SK-N-MC (cell line): ENCODE results near the gene HIBADH.

ENCODE experiments used
- EZH2 ChIP-seq: fragments of 200-600 bp; sonication (generic); IDR thresholded peaks from one replicate; pipeline ENCODE4 v1.6.1; 2017; ENCODE audit warnings: antibody characterized with exemption
- POLR2AphosphoS5 ChIP-seq: IDR thresholded peaks from 2 replicates; pipeline ENCODE4 v1.6.1; 2012; ENCODE audit warnings: mild to moderate bottlenecking, low read depth, low read length, borderline replicate concordance

- no peak for TF ChIP-seq POLR2AphosphoS5
- no peak for TF ChIP-seq EZH2
These were observed 7.5 kb downstream of the HIBADH start for GRCh38 chr7:27655184-27655583.
